GM21390 (cell line): ENCODE measurements around the gene RGCC.
"Not testable (repeated sequence)": the region's sequence is repeated elsewhere in the genome, so short reads cannot be mapped to it uniquely, and the experiment has no call there.

Experiments used
- ATAC-seq: cut with Tn5 transposase; IDR thresholded peaks from one replicate; pipeline ENCODE4 v1.9.1; 2021; ENCODE audit not compliant: unreplicated experiment

The RGCC gene

GRCh38 chr13:41488124-41488523, 30.8 kb downstream of the RGCC start:
- no peak for ATAC-seq

DNA sequence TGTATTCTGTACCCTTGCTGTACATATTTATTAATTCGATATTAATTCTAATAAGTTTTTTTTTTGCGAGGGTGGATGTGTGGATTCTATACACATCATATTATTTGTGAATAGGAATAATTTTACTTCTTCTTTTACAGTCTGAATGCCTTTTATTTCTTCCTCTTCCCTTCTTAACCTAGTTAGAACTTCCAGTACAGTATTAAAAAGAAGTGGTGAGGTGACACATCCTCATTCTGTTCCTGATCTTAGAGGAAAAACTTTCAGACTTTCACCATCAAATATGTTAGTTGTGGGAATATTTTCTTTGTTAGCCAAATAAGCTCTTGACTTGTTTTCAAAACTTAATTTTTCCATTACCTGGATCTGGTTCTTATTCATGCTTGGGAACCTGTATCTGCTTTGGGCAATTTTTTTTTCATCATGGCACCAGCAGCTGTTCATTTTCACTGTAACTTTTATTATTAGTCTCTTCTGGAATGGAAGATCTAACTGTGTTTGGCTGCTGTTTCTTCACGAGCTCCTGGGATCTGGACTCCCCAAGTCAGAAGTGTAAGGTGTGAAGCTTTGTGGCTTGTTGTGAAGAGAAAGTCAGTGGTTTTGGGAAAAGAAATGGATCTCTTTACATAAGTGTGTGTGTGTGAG, 33.1 kb downstream of the RGCC start:
- no peak for ATAC-seq

DNA sequence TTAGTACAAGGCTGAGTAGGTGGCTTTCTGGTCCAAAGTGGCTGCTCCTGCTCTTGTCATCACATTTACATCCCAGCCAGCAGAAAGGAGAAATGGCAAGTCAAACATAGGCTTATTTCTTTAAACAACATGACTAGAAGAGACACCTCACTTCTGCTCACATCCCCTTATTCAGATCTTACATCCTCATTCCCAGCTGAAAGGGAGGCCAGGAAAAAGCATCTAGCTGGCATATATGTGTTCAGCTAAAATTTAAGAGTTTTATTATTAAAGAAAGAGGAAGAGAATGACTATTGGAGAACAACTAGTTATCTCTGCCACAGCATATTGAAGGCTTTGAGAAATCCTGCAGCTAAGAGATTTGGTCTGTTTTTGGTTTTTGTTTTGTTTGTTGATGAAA, 34.1 kb downstream of the RGCC start:
- ATAC-seq: no peak

GRCh38 chr13:41492432-41493260, 35.3 kb downstream of the RGCC start:
- ATAC-seq: peak; percentile 71

DNA sequence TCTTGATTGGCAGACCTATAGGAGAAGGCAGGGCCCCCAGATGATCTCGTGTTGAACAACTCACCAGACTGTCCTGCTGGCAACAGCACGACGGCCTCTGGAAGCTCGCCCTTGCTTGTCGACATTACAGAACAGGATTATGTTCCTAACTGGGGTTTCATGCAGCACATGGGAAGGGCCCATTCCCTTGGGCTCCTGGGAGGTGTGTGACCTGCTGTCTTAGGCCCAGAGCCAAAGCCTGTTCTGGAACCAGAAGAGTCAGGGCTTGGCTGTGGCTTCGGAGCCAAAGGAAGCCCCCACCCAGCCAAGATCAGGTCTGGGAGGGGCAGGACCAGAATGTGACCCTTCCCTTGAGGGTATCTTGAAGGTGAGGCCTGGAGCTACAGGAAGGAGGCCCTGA, 36.9 kb downstream of the RGCC start:
- no peak for ATAC-seq

DNA sequence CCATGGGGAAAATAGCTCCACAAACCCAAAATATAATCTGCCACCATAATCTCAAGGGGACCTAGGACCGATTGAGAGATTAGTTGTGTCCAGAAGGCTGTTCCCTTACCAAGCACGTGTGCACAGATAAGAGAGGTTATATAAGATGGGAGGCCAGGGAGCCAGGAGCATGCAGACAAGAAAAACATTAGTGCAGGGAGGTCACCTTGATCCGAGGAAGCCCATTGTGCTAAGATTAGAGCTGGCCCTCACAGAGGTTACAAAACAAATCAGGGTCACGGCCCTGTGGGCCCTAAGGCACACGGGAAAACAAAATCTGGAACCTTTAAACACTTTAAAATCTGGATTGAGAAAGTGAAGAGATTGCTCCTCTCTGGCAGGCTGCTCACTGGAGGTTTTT, 37.7 kb downstream of the RGCC start:
- no peak for ATAC-seq

GRCh38 chr13:41496420-41497234, 39.3 kb downstream of the RGCC start:
- no peak for ATAC-seq

- no peak for ATAC-seq
Measured at GRCh38 chr13:41497436-41497835, 40.1 kb downstream of the RGCC start.

DNA sequence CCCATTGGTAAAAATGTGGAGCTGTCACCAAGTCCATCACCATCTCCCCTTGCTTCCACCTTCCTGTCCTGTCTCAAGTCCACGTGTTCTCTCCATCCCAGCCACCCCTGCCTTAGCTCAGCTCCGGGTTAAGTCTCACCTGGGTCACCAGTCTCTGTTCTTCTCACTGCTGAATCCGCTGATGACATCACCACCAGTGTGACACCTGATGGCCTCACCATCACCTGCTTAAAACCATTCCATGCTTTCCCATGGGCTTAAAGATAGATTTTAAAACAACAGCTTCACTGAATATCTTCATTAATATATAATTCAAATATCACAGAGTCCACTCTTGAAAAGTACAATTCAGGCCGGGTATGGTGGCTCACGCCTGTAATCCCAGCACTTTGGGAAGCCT, 42.1 kb downstream of the RGCC start:
- ATAC-seq: no peak

- no peak for ATAC-seq
Measured at GRCh38 chr13:41500511-41500910, 43.2 kb downstream of the RGCC start.

- no peak for ATAC-seq
Measured at GRCh38 chr13:41501281-41501680, 43.9 kb downstream of the RGCC start.

DNA sequence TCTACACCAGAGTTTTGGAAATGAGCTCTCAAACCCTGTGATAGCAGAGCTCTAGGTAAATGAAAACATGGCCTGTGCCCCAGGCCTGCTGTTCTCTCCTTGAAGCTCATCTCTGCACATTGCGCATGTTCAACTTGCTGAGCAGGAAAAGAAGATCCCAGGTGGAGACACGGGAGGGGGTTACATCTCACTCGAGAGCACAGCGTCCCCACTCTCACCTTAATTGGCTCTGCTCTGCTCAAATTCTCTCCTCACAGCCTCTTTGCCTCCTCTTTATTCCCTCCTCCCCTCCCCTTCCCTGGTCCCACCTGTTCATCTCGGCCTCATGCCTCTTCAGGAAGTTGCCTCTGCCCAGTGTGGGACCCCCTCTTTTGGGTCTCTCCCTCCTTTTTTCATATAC, 44.7 kb downstream of the RGCC start:
- no peak for ATAC-seq

DNA sequence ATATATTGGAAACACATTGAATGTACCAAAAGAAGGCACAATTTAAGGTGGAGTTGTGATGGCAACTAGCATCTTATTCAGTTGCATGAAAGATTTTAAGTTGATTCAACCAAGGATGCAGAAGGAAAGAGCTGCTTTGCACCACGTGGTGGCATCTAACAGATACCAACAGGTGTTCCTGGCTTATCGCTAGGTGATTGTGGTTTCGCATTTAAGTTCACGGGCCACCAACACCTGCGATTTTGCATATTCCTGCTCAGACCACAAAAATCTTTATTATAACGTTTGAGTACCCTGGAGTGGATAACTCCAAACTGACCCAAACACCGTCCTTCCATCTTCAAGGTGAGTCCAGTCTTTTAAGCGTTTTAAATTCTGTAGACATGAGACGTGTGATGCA, 45.3 kb downstream of the RGCC start:
- peak; percentile 77 for ATAC-seq

- ATAC-seq: no peak
Measured at GRCh38 chr13:41503356-41503755, 46.0 kb downstream of the RGCC start.

DNA sequence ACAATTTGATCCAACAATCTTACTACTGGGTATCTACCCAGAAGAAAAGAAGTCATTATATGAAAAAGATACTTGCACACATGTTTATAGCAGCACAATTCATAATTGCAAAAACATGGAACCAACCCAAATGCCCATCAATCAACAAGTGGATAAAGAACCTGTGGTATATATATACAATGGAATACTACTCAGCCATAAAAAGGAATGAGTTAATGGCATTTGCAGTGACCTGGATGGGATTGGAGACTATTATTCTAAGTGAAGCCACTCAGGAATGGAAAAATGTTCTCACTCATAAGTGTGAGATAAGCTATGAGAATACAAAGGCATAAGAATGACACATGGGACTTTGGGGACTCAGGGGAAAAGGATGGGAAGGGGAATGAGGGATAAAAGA, 47.3 kb downstream of the RGCC start:
- ATAC-seq: not testable (repeated sequence)

DNA sequence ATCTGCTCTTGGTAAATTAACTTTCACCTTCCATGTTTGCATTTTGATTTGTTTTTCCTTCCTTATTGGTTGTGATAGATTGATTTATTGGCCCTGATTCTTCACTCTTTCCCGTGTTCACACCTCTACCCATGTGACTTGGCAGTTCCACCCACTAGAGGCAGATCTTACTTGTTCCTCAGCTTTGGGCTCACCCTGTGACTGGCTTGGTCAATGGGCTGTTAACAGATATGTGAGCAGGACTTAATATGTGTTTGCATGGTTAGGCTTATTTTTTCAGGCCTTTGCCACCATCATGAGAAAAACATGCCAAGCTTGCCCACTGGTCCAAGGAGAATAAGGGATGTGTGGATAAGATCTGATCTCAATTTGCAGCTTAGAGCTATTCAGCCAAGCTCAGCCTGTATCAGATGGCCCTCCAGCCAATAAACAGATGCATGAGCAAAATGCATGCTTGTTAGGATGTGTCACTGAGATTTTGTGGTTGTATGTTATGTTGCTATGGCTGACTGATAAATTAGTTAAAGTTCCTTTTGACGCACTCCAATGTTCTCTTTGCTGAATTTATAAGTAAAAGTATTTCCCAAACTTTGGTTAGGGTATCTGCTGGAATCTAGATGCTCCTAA, 48.0 kb downstream of the RGCC start:
- ATAC-seq: no peak

DNA sequence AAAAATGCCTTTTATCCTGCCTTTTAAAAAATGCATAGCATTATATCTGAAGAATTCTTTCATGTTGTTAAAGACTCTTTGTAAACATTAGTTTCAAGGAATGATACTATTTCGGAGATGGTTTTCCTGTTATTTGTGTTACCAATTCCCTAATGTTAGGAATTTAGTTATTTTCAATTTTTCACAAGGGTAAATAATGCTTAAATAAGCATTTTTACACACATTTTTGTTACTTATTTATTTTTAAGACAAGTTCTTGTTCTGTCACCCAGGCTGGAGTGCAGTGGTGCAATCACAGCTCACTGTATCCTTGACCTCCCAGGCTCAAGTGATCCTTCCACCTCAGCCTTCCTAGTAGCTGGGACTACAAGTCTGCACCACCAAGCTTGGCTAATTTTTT, 49.0 kb downstream of the RGCC start:
- ATAC-seq: no peak

DNA sequence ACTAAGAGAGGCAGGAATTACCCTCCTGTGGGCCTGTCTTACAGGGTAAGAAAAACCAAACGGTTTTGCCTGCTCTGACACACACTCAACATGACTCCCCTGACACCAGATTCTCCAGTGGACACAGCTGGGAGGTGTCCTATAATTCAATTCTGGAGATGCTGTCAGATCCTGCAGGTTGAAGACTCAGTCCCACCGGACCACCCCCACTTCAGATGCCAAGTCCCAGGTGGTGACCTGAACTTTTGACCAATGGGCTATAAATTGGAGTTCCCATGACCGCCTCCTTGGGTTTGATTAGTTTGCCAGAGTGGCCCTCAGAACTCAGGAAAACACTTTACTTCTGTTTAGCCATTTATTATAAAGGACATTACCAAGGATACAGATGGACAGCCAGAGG, 52.6 kb downstream of the RGCC start:
- ATAC-seq: no peak

DNA sequence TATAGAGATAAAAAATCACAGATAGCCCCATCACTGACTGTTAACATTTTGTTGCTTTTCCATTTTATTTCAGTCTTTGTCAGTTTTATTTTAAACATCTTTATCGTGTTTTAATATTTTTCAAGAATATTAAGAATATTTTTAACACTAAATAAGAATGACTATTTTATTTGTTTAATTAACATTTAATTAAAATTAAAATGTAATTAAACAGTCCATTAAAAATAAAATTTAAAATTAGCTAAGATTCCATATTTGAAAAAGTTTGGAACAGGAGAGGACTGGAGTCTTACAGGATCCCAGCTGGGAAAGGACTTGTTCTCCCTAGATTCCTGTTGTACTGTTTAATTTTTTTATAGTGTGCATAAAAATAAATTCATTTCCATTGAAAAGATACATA, 54.5 kb downstream of the RGCC start:
- no peak for ATAC-seq

DNA sequence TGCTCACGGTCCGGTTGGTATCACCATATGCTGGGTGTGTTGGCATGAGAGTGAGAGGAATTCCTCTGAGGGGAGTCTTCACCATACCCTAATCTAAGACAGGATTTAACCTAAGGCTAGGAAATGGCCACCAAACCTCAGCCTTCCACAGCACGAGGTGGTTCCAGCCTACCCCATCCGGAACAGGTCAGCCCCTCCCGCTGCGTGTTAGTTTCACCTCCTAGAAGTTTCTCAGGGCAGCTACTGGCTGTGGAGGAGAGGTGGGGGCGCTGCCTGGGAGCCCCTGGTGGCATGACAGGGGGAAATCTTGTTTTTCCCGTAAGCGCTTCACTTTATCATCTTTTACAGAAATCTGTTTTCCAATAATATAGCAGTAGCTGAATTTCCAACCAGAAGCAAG, 55.1 kb downstream of the RGCC start:
- no peak for ATAC-seq

DNA sequence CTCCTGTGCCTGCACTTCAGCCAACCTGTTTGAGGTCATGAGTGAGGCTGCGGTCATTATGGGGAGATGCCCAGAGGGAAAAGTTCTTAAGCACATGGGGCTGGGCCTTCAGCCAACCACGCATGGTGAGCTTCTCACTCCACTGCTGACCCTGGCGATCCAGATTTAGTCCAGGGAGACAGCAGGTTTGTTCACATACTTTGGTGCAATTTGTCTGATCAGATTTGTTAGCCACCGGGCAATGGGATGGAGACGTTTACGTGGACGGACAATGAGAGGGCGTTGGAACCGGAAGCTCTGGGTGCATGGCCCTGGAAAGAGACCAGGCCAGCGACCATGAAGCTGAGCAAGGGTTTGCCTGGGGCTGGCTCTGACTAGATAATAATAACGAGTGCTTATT, 56.2 kb downstream of the RGCC start:
- ATAC-seq: no peak
